ENCODE results near the gene PIK3C2G. TPM values are rescaled to one million over a fixed set of nuclear protein-coding genes. Genes with fewer than 3 reads are reported as not detected.

Gene PIK3C2G
- total RNA-seq, 1 experiment from 2014 or later = not detected

DNA sequence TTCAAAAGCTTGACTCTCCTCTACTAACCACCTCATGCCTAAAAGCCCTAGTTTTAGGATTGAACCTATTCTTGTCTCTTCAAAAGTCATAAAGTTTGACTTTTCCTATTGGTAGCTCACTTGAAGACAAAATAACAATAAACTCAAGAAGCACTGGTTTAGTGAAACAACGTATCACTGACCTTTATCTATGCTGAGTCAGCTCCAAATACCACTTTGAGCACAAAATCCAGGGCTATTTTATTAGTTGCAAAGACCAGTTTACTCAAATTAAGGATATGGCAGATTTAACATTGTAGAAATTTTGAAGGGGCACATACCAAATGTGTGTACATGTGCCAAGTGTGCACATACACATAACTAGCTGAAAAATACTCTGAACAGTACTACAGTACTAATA, 45.0 kb downstream of the PIK3C2G start:
- no peaks in the 10 kb centered on the region for H4K20me1 ChIP-seq (ENCODE audit: insufficient read depth)
- H3K79me2 ChIP-seq (ENCODE audit: insufficient read depth, low read length) = no peaks in the 10 kb centered on the region
- H3K9me3 ChIP-seq (ENCODE audit: control insufficient read depth in 1 of 2, insufficient read depth in 1 of 2, low read depth in 1 of 2, low read length in 2 of 2) = no peaks in the 10 kb centered on the region; a peak in 1 of 4 replicates
- ChIA-PET CTCF (interaction anchor here (1.1 kb wide), 2 partner anchors 9 to 13 kb away, joined by 3 read pairs; no protein-coding TSS in a partner anchor), POLR2A (no interaction called here), RAD21 (ENCODE audit: low non-redundant PET in 1 of 2, low total read pairs in 2 of 2, uncharacterized antibody in 2 of 2, unreplicated experiment in 2 of 2) (no interaction called here)
- H3K27me3 ChIP-seq (ENCODE audit: insufficient read depth, low read length) = no peaks in the 10 kb centered on the region
- no peak overlapping the region for H3K27ac ChIP-seq (ENCODE audit: low read depth, low read length)
- no TSS peak for BruUV-seq (replicated peaks)
- no peak overlapping the region for H3K9ac ChIP-seq (ENCODE audit: low read length)
- DNase-seq (ENCODE audit: low read depth, low spot score) (no peak), ATAC-seq (no peak)
- no peaks in the 10 kb centered on the region for H3K9me2 ChIP-seq (ENCODE audit: insufficient read depth)
- H2AFZ ChIP-seq (ENCODE audit: low read depth, low read length, poor library complexity, severe bottlenecking) = peak overlapping the region; percentile 48
- intact Hi-C loops (cut with micrococcal nuclease) = no loop called here
- no peaks in the 10 kb centered on the region for H3K4me1 ChIP-seq (ENCODE audit: control insufficient read depth in 1 of 2, insufficient read depth in 2 of 2, low read length in 2 of 2)
- H3K4me2 ChIP-seq (ENCODE audit: low read length) = no peak overlapping the region
- H3K36me3 ChIP-seq (ENCODE audit: control insufficient read depth in 1 of 2, insufficient read depth in 2 of 2, low read length in 2 of 2) = no peaks in the 10 kb centered on the region
- no peak overlapping the region for H3K4me3 ChIP-seq (replicated peaks in 1 of 2; ENCODE audit: low read depth in 1 of 2, low read length in 2 of 2)
- TF ChIP-seq ZBTB33 (IDR thresholded peaks at IDR 0.05; ENCODE audit: extremely low read depth, insufficient replicate concordance, low read length) (no peak), FOSL1 (IDR thresholded peaks at IDR 0.05; ENCODE audit: low read depth) (no peak), SP1 (IDR thresholded peaks at IDR 0.05; ENCODE audit: low read depth) (no peak), EZH2 (IDR thresholded peaks at IDR 0.05) (no peak), SIN3A (IDR thresholded peaks at IDR 0.05; ENCODE audit: low read depth) (no peak), CBX3 (IDR thresholded peaks at IDR 0.05; ENCODE audit: low read depth) (no peak), EGR1 (IDR thresholded peaks at IDR 0.05; ENCODE audit: low read depth) (no peak), EZH2phosphoT487 (IDR thresholded peaks at IDR 0.05; ENCODE audit: borderline replicate concordance) (no peak), ZFX (IDR thresholded peaks at IDR 0.05) (no peak), YY1 (IDR thresholded peaks at IDR 0.05; ENCODE audit: extremely low read depth, insufficient replicate concordance, low read depth, low read length) (no peak), RAD21 (IDR thresholded peaks at IDR 0.05; ENCODE audit: low read depth) (no peak), CEBPB (IDR thresholded peaks at IDR 0.05; ENCODE audit: low read depth) (no peak), ELF1 (IDR thresholded peaks at IDR 0.05; ENCODE audit: borderline replicate concordance, low read depth) (no peak), TCF7L2 (IDR thresholded peaks at IDR 0.05; ENCODE audit: borderline replicate concordance, extremely low read depth, insufficient read depth, insufficient read length) (no peak), JUND (IDR thresholded peaks at IDR 0.05) (no peak), ZNF274 (IDR thresholded peaks at IDR 0.05; ENCODE audit: low read depth, low read length) (no peak)
- TF ChIP-seq, protein P1, sequence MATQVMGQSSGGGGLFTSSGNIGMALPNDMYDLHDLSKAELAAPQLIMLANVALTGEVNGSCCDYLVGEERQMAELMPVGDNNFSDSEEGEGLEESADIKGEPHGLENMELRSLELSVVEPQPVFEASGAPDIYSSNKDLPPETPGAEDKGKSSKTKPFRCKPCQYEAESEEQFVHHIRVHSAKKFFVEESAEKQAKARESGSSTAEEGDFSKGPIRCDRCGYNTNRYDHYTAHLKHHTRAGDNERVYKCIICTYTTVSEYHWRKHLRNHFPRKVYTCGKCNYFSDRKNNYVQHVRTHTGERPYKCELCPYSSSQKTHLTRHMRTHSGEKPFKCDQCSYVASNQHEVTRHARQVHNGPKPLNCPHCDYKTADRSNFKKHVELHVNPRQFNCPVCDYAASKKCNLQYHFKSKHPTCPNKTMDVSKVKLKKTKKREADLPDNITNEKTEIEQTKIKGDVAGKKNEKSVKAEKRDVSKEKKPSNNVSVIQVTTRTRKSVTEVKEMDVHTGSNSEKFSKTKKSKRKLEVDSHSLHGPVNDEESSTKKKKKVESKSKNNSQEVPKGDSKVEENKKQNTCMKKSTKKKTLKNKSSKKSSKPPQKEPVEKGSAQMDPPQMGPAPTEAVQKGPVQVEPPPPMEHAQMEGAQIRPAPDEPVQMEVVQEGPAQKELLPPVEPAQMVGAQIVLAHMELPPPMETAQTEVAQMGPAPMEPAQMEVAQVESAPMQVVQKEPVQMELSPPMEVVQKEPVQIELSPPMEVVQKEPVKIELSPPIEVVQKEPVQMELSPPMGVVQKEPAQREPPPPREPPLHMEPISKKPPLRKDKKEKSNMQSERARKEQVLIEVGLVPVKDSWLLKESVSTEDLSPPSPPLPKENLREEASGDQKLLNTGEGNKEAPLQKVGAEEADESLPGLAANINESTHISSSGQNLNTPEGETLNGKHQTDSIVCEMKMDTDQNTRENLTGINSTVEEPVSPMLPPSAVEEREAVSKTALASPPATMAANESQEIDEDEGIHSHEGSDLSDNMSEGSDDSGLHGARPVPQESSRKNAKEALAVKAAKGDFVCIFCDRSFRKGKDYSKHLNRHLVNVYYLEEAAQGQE (IDR thresholded peaks at IDR 0.05; ENCODE audit: low read depth) = no peak

All from HCT116 (cell line).